Endothelial cell (in vitro differentiated cells): ENCODE data around the gene NNMT. TPM values are rescaled to one million over a fixed set of nuclear protein-coding genes. Genes with fewer than 3 reads are reported as not detected.

Source experiments
- DNase-seq: peaks from one replicate; pipeline ENCODE4 v3.0.0; 2021; ENCODE audit warnings: low spot score
- H3K27ac Mint-ChIP-seq: one replicate; pipeline ENCODE4 v1.8.0; 2021; ENCODE audit warnings: mixed read lengths, inconsistent platforms; ENCODE audit not compliant: unreplicated experiment
- H3K27me3 Mint-ChIP-seq: one replicate; pipeline ENCODE4 v1.8.0; 2021; ENCODE audit warnings: mild to moderate bottlenecking, moderate library complexity, mixed read lengths, inconsistent platforms; ENCODE audit not compliant: unreplicated experiment
- H3K36me3 Mint-ChIP-seq: one replicate; pipeline ENCODE4 v1.8.0; 2021; ENCODE audit warnings: mild to moderate bottlenecking, low read depth, mixed read lengths, inconsistent platforms; ENCODE audit not compliant: unreplicated experiment
- H3K4me1 Mint-ChIP-seq: one replicate; pipeline ENCODE4 v1.8.0; 2021; ENCODE audit warnings: mild to moderate bottlenecking, mixed read lengths, inconsistent platforms; ENCODE audit not compliant: unreplicated experiment
- H3K4me3 Mint-ChIP-seq: one replicate; pipeline ENCODE4 v1.8.0; 2021; ENCODE audit warnings: mild to moderate bottlenecking, mixed read lengths, inconsistent platforms; ENCODE audit not compliant: unreplicated experiment
- H3K9me3 Mint-ChIP-seq: one replicate; pipeline ENCODE4 v1.8.0; 2021; ENCODE audit warnings: mixed read lengths, inconsistent platforms; ENCODE audit not compliant: unreplicated experiment
- CTCF ChIP-seq: fragments of 200-600 bp; sonication (generic); IDR thresholded peaks from one replicate; pipeline ENCODE4 v1.5.0; 2021; ENCODE audit warnings: antibody characterized with exemption; ENCODE audit not compliant: unreplicated experiment
- total RNA-seq: library from RNA; stranded (reverse); fragmentation: NEBNext Ultra II Directional; extraction: Animal tissue kit (Norgen Biotek cat#: 25700); gene quantifications from one replicate; pipeline ENCODE4 v1.2.1, GENCODE V29; 2021; ENCODE audit not compliant: unreplicated experiment

The NNMT gene
- total RNA-seq, 1 donor from 2014 or later = not detected

GRCh38 chr11:114298710-114299109 lies 2.5 kb downstream of the NNMT start:
- Mint-ChIP-seq H3K27ac (no peak overlapping the region), H3K27me3 (peaks cover 3% of the 10 kb centered on the region), H3K36me3 (no peaks in the 10 kb centered on the region), H3K9me3 (no peaks in the 10 kb centered on the region), H3K4me1 (no peaks in the 10 kb centered on the region), H3K4me3 (no peak overlapping the region)
- no peak for DNase-seq
- no peak for TF ChIP-seq CTCF

GRCh38 chr11:114301088-114301487 lies 4.9 kb downstream of the NNMT start:
- no peak for TF ChIP-seq CTCF
- H3K9me3 Mint-ChIP-seq = no peaks in the 10 kb centered on the region
- no peak overlapping the region for H3K27ac Mint-ChIP-seq
- H3K4me3 Mint-ChIP-seq = no peak overlapping the region
- no peaks in the 10 kb centered on the region for H3K4me1 Mint-ChIP-seq
- DNase-seq = no peak
- peaks cover 3% of the 10 kb centered on the region for H3K27me3 Mint-ChIP-seq
- H3K36me3 Mint-ChIP-seq = no peaks in the 10 kb centered on the region

- no peak overlapping the region for H3K4me3 Mint-ChIP-seq
- H3K36me3 Mint-ChIP-seq = no peaks in the 10 kb centered on the region
- H3K27me3 Mint-ChIP-seq = peaks cover 3% of the 10 kb centered on the region
- H3K4me1 Mint-ChIP-seq = no peaks in the 10 kb centered on the region
- no peak overlapping the region for H3K27ac Mint-ChIP-seq
- no peaks in the 10 kb centered on the region for H3K9me3 Mint-ChIP-seq
- TF ChIP-seq CTCF = no peak
- no peak for DNase-seq
Observed at GRCh38 chr11:114301927-114302326, 5.7 kb downstream of the NNMT start.

DNA sequence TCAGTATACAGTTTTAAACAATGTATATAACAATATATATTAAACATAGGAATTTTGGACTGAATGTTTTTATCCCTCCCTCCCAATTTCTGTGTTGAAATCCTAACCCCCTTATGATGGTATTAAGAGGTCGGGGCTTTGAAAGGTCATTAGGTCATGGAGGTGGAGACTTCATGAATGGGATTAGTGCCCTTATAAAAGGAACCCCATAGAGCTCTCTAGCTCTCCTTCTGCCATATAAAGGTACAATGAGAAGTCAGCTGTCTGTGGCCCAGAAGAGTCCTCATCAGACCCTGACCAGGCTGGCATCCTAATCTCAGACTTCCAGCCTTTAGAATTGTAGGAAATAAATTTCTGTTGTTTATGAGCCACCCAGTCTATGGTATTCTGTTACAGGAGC lies 6.5 kb downstream of the NNMT start:
- TF ChIP-seq CTCF = no peak
- Mint-ChIP-seq H3K9me3 (no peaks in the 10 kb centered on the region), H3K27ac (no peak overlapping the region), H3K4me3 (no peak overlapping the region), H3K27me3 (peaks cover 5% of the 10 kb centered on the region), H3K36me3 (no peaks in the 10 kb centered on the region), H3K4me1 (peaks cover 4% of the 10 kb centered on the region)
- no peak for DNase-seq

- TF ChIP-seq CTCF = no peak
- no peaks in the 10 kb centered on the region for H3K36me3 Mint-ChIP-seq
- H3K27me3 Mint-ChIP-seq = peaks cover 7% of the 10 kb centered on the region
- no peak overlapping the region for H3K4me3 Mint-ChIP-seq
- DNase-seq = no peak
- H3K27ac Mint-ChIP-seq = no peak overlapping the region
- peaks cover 11% of the 10 kb centered on the region for H3K4me1 Mint-ChIP-seq
- no peaks in the 10 kb centered on the region for H3K9me3 Mint-ChIP-seq
Observed at GRCh38 chr11:114304065-114304464, 7.9 kb downstream of the NNMT start.
